Adrenal gland (tissue), 12 donors: ENCODE measurements around the gene IPCEF1. TPM values are rescaled to one million over a fixed set of nuclear protein-coding genes. Genes with fewer than 3 reads are reported as not detected.

ENCODE experiments used
- DNase-seq, 7 donors: peaks; one replicate each; pipeline ENCODE4 v3.0.0-alpha.2; 2019 to 2020
- H3K27ac ChIP-seq, 5 donors: fragments of 200-600 bp; sonication (generic) in 4 of 5; 1 replicate in 3 of 5; 2 replicates in 2 of 5; pipeline versions ENCODE4 v1.5.1 to v1.8.0; 2016 to 2020; ENCODE audit warnings: mild to moderate bottlenecking in 1 of 5
- H3K27me3 ChIP-seq: fragments of 200-600 bp; 2 replicates; pipeline ENCODE4 v1.8.0; 2021
- H3K36me3 ChIP-seq, 2 donors: fragments of 200-600 bp; replicated peaks in 1 of 2; 1 replicate in 1 of 2; 2 replicates in 1 of 2; pipeline versions ENCODE4 v1.5.1 to v1.8.0; 2018 to 2022
- H3K4me1 ChIP-seq, 2 donors: fragments of 200-600 bp; replicated peaks in 1 of 2; 1 replicate in 1 of 2; 2 replicates in 1 of 2; pipeline versions ENCODE4 v1.5.1 to v1.8.0; 2018 to 2021
- H3K4me3 ChIP-seq, 4 donors: fragments of 200-600 bp; sonication (generic) in 3 of 4; one replicate each; pipeline ENCODE4 v1.5.1; 2016 to 2018
- H3K9me3 ChIP-seq, 3 donors: fragments of 200-600 bp; sonication (generic) in 1 of 3; replicated peaks in 1 of 3; 1 replicate in 2 of 3; 2 replicates in 1 of 3; pipeline versions ENCODE4 v1.5.1 to v1.8.0; 2016 to 2021
- CTCF ChIP-seq, 6 experiments: fragments of 450-650 bp in 4 of 6; fragments of 200-600 bp in 2 of 6; sonication (generic) in 1 of 6; IDR thresholded peaks; 1 replicate in 5 of 6; 2 replicates in 1 of 6; pipeline versions ENCODE4 v1.5.1 to v1.8.0; 2016 to 2021; ENCODE audit warnings: antibody characterized with exemption in 6 of 6, mild to moderate bottlenecking in 2 of 6, moderate library complexity in 1 of 6
- POLR2A ChIP-seq, 2 donors: fragments of 450-650 bp; IDR thresholded peaks; one replicate each; pipeline ENCODE4 v1.6.1; 2017; ENCODE audit warnings: antibody characterized with exemption in 2 of 2, mild to moderate bottlenecking in 2 of 2, moderate library complexity in 1 of 2
- WGBS, 4 donors: extraction: QIAGEN DNeasy Blood & Tissue Kit in 2 of 4; methylation state at CpG; one replicate each; pipeline versions ENCODE4 v1.1.5 to v1.1.7; 2013 to 2017; 5-methylcytosine and 5-hydroxymethylcytosine counted together
- intact Hi-C, 2 donors: fragments of 100-400 bp; cut with DNase I; formaldehyde crosslinking; loops; one replicate each; pipeline versions ENCODE4 v1.14.1 to v1.15.0; 2022 to 2023
- polyA plus RNA-seq, 3 donors: library from polyadenylated mRNA; stranded (reverse); fragments of 200-250 nt in 2 of 3; fragments of 350-450 nt in 1 of 3; fragmentation: Illumina TruSeq in 1 of 3; extraction: RNeasy Lipid Tissue Mini Kit (QIAGEN cat#74804) in 1 of 3; gene quantifications; one replicate each; pipeline ENCODE4 v1.2.3, GENCODE V29; 2013 to 2014
- total RNA-seq, 9 donors: library from RNA; depleted of rRNA in 4 of 9; stranded (reverse); fragments of >200 nt in 4 of 9; fragments of 120-200 nt in 1 of 9; fragmentation: NEBNext Ultra II Directional in 1 of 9; extraction: Animal tissue kit (Norgen Biotek cat#: 25700) in 1 of 9; gene quantifications; one replicate each; pipeline versions ENCODE4 v1.1.0 to v1.2.4, GENCODE V29; 2013 to 2023
- donor health status: healthy with polysubstance abuse.
- donor health status: Bipolar disorder and iron deficiency.
- donor health status: DM: yes; HTN: yes; CAD: no.
- donor health status: DM: no; HTN: no; CAD: no.
- donor health status: DM: no; HTN: no; CAD: no.
- donor health status: DM: yes; HTN: yes; CAD: no.

IPCEF1 gene
- total and polyA plus RNA-seq, 12 donors, result 0.07 to 1.2 (median 0.72) TPM; not detected in 1

- Histone ChIP-seq H3K4me1 (no peaks in the 10 kb centered on the region), H3K36me3 (no peaks in the 10 kb centered on the region), H3K27me3 (no peaks in the 10 kb centered on the region), H3K9me3 (no peaks in the 10 kb centered on the region), H3K4me3 (no peak overlapping the region), H3K27ac (no peak overlapping the region)
- intact Hi-C loops, result no loop called here
- WGBS, 4 donors, result 78 to 94% (median 79%) methylated on average over 2 of the region's 2 CpGs
- no peak for DNase-seq
- TF ChIP-seq CTCF (IDR thresholded peaks at IDR 0.05), result no peak
Measured at GRCh38 chr6:154223296-154223695, 133.3 kb downstream of the IPCEF1 start.

- no peaks in the 10 kb centered on the region for H3K4me1 ChIP-seq
- intact Hi-C loops, result no loop called here
- H3K9me3 ChIP-seq, result no peaks in the 10 kb centered on the region
- no peak overlapping the region for H3K27ac ChIP-seq
- WGBS, 4 donors, result 67 to 71% (median 69%) methylated on average over 6 of the region's 6 CpGs
- no peak for DNase-seq
- H3K27me3 ChIP-seq, result no peaks in the 10 kb centered on the region
- no peak overlapping the region for H3K4me3 ChIP-seq
- TF ChIP-seq POLR2A (IDR thresholded peaks at IDR 0.05) (no peak), CTCF (IDR thresholded peaks at IDR 0.05) (no peak)
- H3K36me3 ChIP-seq, result no peaks in the 10 kb centered on the region
Measured at GRCh38 chr6:154222716-154223115, 133.9 kb downstream of the IPCEF1 start.

GRCh38 chr6:154219250-154219649, 137.4 kb downstream of the IPCEF1 start:
- Histone ChIP-seq H3K9me3 (no peaks in the 10 kb centered on the region), H3K36me3 (no peaks in the 10 kb centered on the region), H3K27me3 (no peaks in the 10 kb centered on the region), H3K4me3 (no peak overlapping the region), H3K4me1 (no peaks in the 10 kb centered on the region), H3K27ac (no peak overlapping the region)
- whole genome bisulfite sequencing, 4 donors, result 77 to 87% (median 82%) methylated on average over 6 of the region's 6 CpGs
- TF ChIP-seq CTCF (IDR thresholded peaks at IDR 0.05) (no peak), POLR2A (IDR thresholded peaks at IDR 0.05) (no peak)
- intact Hi-C loops, result no loop called here
- no peak for DNase-seq

GRCh38 chr6:154218787-154219186, 137.8 kb downstream of the IPCEF1 start:
- Histone ChIP-seq H3K9me3 (no peaks in the 10 kb centered on the region), H3K36me3 (no peaks in the 10 kb centered on the region), H3K27me3 (no peaks in the 10 kb centered on the region), H3K27ac (no peak overlapping the region), H3K4me3 (no peak overlapping the region), H3K4me1 (no peaks in the 10 kb centered on the region)
- no peak for TF ChIP-seq POLR2A (IDR thresholded peaks at IDR 0.05)
- no peak for TF ChIP-seq CTCF (IDR thresholded peaks at IDR 0.05)
- intact Hi-C loops, result no loop called here
- no peak for DNase-seq
- 73 to 78% (median 76%) methylated on average over 6 of the region's 6 CpGs for WGBS, 4 donors
